Measurements from ENCODE around the gene SLC39A9. TPM values are rescaled to one million over a fixed set of nuclear protein-coding genes. Genes with fewer than 3 reads are reported as not detected.

Gene SLC39A9
- total RNA-seq, 1 experiment from 2014 or later, result 44.1 TPM

DNA sequence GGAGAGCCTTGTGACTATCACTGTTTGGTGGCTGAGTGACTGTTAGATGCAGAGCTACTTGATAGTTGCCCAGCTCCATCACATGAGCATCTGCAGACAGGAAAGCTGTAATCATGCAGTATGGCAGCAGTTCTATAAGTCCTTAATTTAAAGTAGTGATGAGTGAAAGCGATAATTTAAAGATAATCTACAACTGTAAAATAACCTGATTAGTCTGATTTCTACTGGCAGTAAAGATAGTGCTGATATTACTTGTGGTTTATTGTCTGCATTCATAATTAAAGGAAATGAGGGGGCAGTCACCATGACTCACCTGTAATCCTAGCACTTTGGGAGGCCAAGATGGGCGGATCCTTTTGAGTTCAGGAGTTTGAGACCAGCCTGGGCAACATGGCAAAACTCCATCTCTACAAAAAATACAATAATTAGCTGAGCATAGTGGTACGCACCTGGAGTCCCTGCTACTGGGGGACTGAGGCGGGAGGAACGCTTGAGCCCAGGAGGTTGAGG, 44.9 kb downstream of the SLC39A9 start:
- ChIA-PET CTCF (interaction anchor here (1.1 kb wide), 1 partner anchor 96 kb away, joined by 3 read pairs; no protein-coding TSS in a partner anchor), POLR2A (no interaction called here)
- H3K27me3 Mint-ChIP-seq (ENCODE audit: low read depth), result no peaks in the 10 kb centered on the region
- H3K27ac Mint-ChIP-seq, result peak overlapping the region; percentile 33; the same call in 1 of the 2 replicates
- no peak overlapping the region for H3K4me3 Mint-ChIP-seq
- no peaks in the 10 kb centered on the region for H3K9me3 Mint-ChIP-seq
- TF ChIP-seq PREB (CRISPR knock-in tag; IDR thresholded peaks at IDR 0.05; ENCODE audit: borderline replicate concordance) (no peak), ZNF416 (CRISPR knock-in tag; IDR thresholded peaks at IDR 0.05) (no peak), GTF2I (CRISPR knock-in tag; conservative IDR thresholded peaks at IDR 0.05) (no peak), AFF4 (CRISPR knock-in tag; IDR thresholded peaks at IDR 0.05; ENCODE audit: borderline replicate concordance) (no peak), CBFB (CRISPR knock-in tag; IDR thresholded peaks at IDR 0.05; ENCODE audit: low read depth) (no peak), ZNF263 (CRISPR knock-in tag; IDR thresholded peaks at IDR 0.05; ENCODE audit: low read depth) (no peak), USF1 (CRISPR knock-in tag; IDR thresholded peaks at IDR 0.05) (no peak), MAX (CRISPR knock-in tag; IDR thresholded peaks at IDR 0.05) (no peak), SMAD4 (CRISPR knock-in tag; IDR thresholded peaks at IDR 0.05) (no peak), MXD4 (CRISPR knock-in tag; IDR thresholded peaks at IDR 0.05; ENCODE audit: borderline replicate concordance) (no peak)
- TF ChIP-seq, protein P1, sequence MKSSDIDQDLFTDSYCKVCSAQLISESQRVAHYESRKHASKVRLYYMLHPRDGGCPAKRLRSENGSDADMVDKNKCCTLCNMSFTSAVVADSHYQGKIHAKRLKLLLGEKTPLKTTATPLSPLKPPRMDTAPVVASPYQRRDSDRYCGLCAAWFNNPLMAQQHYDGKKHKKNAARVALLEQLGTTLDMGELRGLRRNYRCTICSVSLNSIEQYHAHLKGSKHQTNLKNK (CRISPR knock-in tag; IDR thresholded peaks at IDR 0.05), result no peak
- TF ChIP-seq, protein P2, sequence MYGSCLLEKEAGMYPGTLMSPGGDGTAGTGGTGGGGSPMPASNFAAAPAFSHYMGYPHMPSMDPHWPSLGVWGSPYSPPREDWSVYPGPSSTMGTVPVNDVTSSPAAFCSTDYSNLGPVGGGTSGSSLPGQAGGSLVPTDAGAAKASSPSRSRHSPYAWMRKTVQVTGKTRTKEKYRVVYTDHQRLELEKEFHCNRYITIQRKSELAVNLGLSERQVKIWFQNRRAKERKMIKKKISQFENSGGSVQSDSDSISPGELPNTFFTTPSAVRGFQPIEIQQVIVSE (CRISPR knock-in tag; IDR thresholded peaks at IDR 0.05; ENCODE audit: borderline replicate concordance), result no peak
- DNase-seq (ENCODE audit: low spot score), result no peak
- ATAC-seq, result no peak
- peaks cover 7% of the 10 kb centered on the region; the same call in 1 of the 2 replicates for H3K36me3 Mint-ChIP-seq
- peaks cover 20% of the 10 kb centered on the region for H3K4me1 Mint-ChIP-seq

- H3K4me3 Mint-ChIP-seq, result no peak overlapping the region
- ChIA-PET CTCF (interaction anchor here (1.2 to 1.4 kb wide), 2 partner anchors 54 to 102 kb away, joined by 3 to 7 read pairs; no protein-coding TSS in a partner anchor), POLR2A (no interaction called here)
- no peak for DNase-seq (ENCODE audit: low spot score)
- H3K27me3 Mint-ChIP-seq (ENCODE audit: low read depth), result no peaks in the 10 kb centered on the region
- H3K9me3 Mint-ChIP-seq, result no peaks in the 10 kb centered on the region
- no peaks in the 10 kb centered on the region for H3K4me1 Mint-ChIP-seq
- peaks cover 2% of the 10 kb centered on the region for H3K36me3 Mint-ChIP-seq
- ATAC-seq, result no peak
- no peak overlapping the region for H3K27ac Mint-ChIP-seq
- TF ChIP-seq ZNF396 (CRISPR knock-in tag; IDR thresholded peaks at IDR 0.05; ENCODE audit: borderline replicate concordance) (no peak), AFF4 (CRISPR knock-in tag; IDR thresholded peaks at IDR 0.05; ENCODE audit: borderline replicate concordance) (no peak), ZNF219 (CRISPR knock-in tag; IDR thresholded peaks at IDR 0.05; ENCODE audit: borderline replicate concordance) (no peak), ATF2 (CRISPR knock-in tag; IDR thresholded peaks at IDR 0.05; ENCODE audit: borderline replicate concordance, low read depth) (no peak), E2F1 (CRISPR knock-in tag; IDR thresholded peaks at IDR 0.05) (no peak), ZBTB21 (CRISPR knock-in tag; IDR thresholded peaks at IDR 0.05; ENCODE audit: borderline replicate concordance) (no peak), GRHL2 (CRISPR knock-in tag; IDR thresholded peaks at IDR 0.05; ENCODE audit: insufficient replicate concordance, severe bottlenecking) (no peak), ZNF121 (CRISPR knock-in tag; IDR thresholded peaks at IDR 0.05) (no peak), JAZF1 (CRISPR knock-in tag; IDR thresholded peaks at IDR 0.05) (no peak), CREM (CRISPR knock-in tag; IDR thresholded peaks at IDR 0.05) (no peak)
Measured at GRCh38 chr14:69449216-69449615, 50.7 kb downstream of the SLC39A9 start.
